HepG2 (cell line): ENCODE data around the gene TUBB. TPM values are rescaled to one million over a fixed set of nuclear protein-coding genes. Genes with fewer than 3 reads are reported as not detected.

Experiments
- CBFB ChIP-seq: sonication (generic); formaldehyde crosslinking; IDR thresholded peaks from 2 replicates; pipeline ENCODE4 v1.4.0; 2020; ENCODE audit warnings: missing genetic modification reagents
- FOXC1 ChIP-seq: sonication (generic); formaldehyde crosslinking; IDR thresholded peaks from 2 replicates; pipeline ENCODE4 v1.8.0; 2022; ENCODE audit warnings: mild to moderate bottlenecking, missing genetic modification reagents, borderline replicate concordance
- KDM5B ChIP-seq: sonication (generic); formaldehyde crosslinking; IDR thresholded peaks from 2 replicates; pipeline ENCODE4 v1.4.0; 2020; ENCODE audit warnings: missing genetic modification reagents, mild to moderate bottlenecking, borderline replicate concordance
- KLF12 ChIP-seq: sonication (generic); formaldehyde crosslinking; IDR thresholded peaks from 2 replicates; pipeline ENCODE4 v1.4.0; 2020; ENCODE audit warnings: missing genetic modification reagents, borderline replicate concordance
- KLF16 ChIP-seq, 2 experiments: sonication (generic) in 1 of 2; formaldehyde crosslinking in 1 of 2; IDR thresholded peaks; 2 replicates each; pipeline versions ENCODE4 v1.6.1 to v1.8.0; 2016 to 2023; ENCODE audit warnings: missing genetic modification reagents in 2 of 2, missing compliant biosample characterization in 1 of 2
- MAFG ChIP-seq: sonication (generic); formaldehyde crosslinking; IDR thresholded peaks from 2 replicates; pipeline ENCODE4 v1.5.1; 2020; ENCODE audit warnings: mild to moderate bottlenecking, missing genetic modification reagents
- MIER3 ChIP-seq: IDR thresholded peaks from 2 replicates; pipeline ENCODE4 v1.6.1; 2016; ENCODE audit warnings: missing compliant biosample characterization, borderline replicate concordance
- SRF ChIP-seq: IDR thresholded peaks from 2 replicates; pipeline ENCODE4 v1.6.1; 2011; ENCODE audit warnings: mild to moderate bottlenecking, low read depth, low read length, moderate library complexity
- TBX2 ChIP-seq: sonication (generic); formaldehyde crosslinking; IDR thresholded peaks from 2 replicates; pipeline ENCODE4 v1.5.0; 2020; ENCODE audit warnings: missing genetic modification reagents, mild to moderate bottlenecking, borderline replicate concordance
- ZC3H13 ChIP-seq: sonication (generic); formaldehyde crosslinking; IDR thresholded peaks from 2 replicates; pipeline ENCODE4 v1.8.1; 2023; ENCODE audit warnings: mild to moderate bottlenecking, missing genetic modification reagents, moderate library complexity
- ZFP82 ChIP-seq: sonication (generic); formaldehyde crosslinking; IDR thresholded peaks from 2 replicates; pipeline ENCODE4 v1.5.1; 2020; ENCODE audit warnings: mild to moderate bottlenecking, missing genetic modification reagents, borderline replicate concordance
- ZNF326 ChIP-seq: sonication (generic); formaldehyde crosslinking; IDR thresholded peaks from 2 replicates; pipeline ENCODE4 v1.4.0; 2020; ENCODE audit warnings: missing genetic modification reagents, borderline replicate concordance
- ZNF543 ChIP-seq: sonication (generic); formaldehyde crosslinking; IDR thresholded peaks from 2 replicates; pipeline ENCODE4 v1.4.0; 2020; ENCODE audit warnings: mild to moderate bottlenecking, missing genetic modification reagents
- polyA plus RNA-seq, 8 experiments: library from polyadenylated mRNA; depleted of rRNA in 3 of 8; stranded (reverse) in 7 of 8; unstranded in 1 of 8; fragments of >200 nt; fragmentation: Illumina TruSeq in 4 of 8; extraction: Trizol in 4 of 8; gene quantifications; 2 replicates each; pipeline versions ENCODE4 v1.2.1 to v1.2.3, GENCODE V29; 2011 to 2016; ENCODE audit warnings: low read depth in 4 of 8, missing spikeins in 1 of 8, mixed read lengths in 1 of 8; ENCODE audit not compliant: insufficient read depth in 1 of 8
- total RNA-seq, 5 experiments: library from RNA; depleted of rRNA; stranded (reverse); fragments of >200 nt; fragmentation: Illumina TruSeq; extraction: Trizol; gene quantifications; 2 replicates each; pipeline ENCODE4 v1.2.3, GENCODE V29; 2016; ENCODE audit warnings: low read depth in 1 of 5
- TF ChIP-seq, protein P1 (sequence below): sonication (generic); formaldehyde crosslinking; IDR thresholded peaks from one replicate; pipeline ENCODE4 v1.5.1; 2020; ENCODE audit warnings: mild to moderate bottlenecking, missing genetic modification reagents; ENCODE audit errors: not compliant biosample characterization
- TF ChIP-seq, protein P2 (sequence below): sonication (generic); formaldehyde crosslinking; IDR thresholded peaks from 2 replicates; pipeline ENCODE4 v1.8.0; 2022; ENCODE audit warnings: low read depth, missing genetic modification reagents
- TF ChIP-seq, protein P3 (sequence below): sonication (generic); formaldehyde crosslinking; IDR thresholded peaks from 2 replicates; pipeline ENCODE4 v1.4.0; 2020; ENCODE audit warnings: missing genetic modification reagents, mild to moderate bottlenecking, borderline replicate concordance

The TUBB gene
- total and polyA plus RNA-seq, 2 of the 13 experiments (the other 11 are each of a cell fraction or from before 2014, with no cell fraction given) = 911 to 1,163 TPM

DNA sequence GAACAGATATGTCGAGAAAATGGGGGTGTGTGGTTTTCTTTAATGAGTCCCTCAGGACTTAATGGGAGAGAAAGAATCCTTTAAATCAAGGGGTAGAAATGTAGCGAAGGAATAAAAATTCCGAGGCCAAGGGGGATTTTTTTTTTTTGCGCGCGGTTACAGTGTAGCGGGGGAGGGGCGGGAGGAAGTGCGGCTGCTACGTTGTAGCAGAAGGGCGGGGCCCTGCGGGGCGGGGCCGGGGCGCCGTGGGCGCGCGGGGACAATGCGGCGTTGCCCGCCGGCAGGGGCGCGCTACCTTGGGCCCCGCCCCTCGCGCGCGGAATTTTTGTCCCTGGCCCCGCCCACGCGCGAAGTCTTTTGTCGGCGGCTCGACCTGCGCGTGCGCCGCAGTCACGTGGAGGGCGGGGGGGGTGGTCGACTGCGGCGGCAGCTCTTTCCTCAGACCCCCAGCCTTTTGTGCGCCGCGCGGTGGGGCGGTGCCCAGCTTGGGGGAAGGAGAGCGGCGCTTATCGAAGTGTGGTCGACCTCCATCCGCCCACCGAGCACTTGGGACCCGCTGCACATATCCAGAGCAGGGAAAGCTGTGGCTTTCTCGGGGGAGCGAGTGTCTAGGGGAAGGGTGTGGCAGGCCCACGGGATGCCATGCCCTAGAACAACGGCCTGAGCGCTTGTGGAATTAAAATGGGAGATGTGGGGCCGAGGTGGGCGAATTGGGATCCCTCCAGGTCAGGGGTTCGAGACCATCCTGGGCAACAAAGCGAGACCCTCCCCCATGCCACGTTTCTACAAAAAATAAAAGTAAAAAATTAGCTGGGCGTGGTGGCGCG is 1.3 kb downstream of the TUBB start (continued):
- TF ChIP-seq ZNF326 (CRISPR knock-in tag) (peak; percentile 88; the same call in 1 of the 2 replicates), CBFB (no peak), KLF12 (peak; percentile 64; the same call in 1 of the 2 replicates), KDM5B (CRISPR knock-in tag) (peak; percentile 82), FOXC1 (CRISPR knock-in tag) (no peak; the same call in 1 of the 2 replicates), MAFG (CRISPR knock-in tag) (no peak), MIER3 (CRISPR knock-in tag) (no peak), ZNF543 (CRISPR knock-in tag) (no peak), ZFP82 (CRISPR knock-in tag) (0 out of 2 replicates have a peak, but pooled peaks have one; percentile 6), KLF16 (CRISPR knock-in tag; IDR thresholded peaks at IDR 0.05) (peak in 1 of 2 experiments; percentile 49; a peak in 1 of 4 replicates), SRF (no peak), TBX2 (CRISPR knock-in tag) (peak; percentile 73), ZC3H13 (CRISPR knock-in tag) (peak; percentile 79; the same call in 1 of the 2 replicates)
- TF ChIP-seq, protein P1, sequence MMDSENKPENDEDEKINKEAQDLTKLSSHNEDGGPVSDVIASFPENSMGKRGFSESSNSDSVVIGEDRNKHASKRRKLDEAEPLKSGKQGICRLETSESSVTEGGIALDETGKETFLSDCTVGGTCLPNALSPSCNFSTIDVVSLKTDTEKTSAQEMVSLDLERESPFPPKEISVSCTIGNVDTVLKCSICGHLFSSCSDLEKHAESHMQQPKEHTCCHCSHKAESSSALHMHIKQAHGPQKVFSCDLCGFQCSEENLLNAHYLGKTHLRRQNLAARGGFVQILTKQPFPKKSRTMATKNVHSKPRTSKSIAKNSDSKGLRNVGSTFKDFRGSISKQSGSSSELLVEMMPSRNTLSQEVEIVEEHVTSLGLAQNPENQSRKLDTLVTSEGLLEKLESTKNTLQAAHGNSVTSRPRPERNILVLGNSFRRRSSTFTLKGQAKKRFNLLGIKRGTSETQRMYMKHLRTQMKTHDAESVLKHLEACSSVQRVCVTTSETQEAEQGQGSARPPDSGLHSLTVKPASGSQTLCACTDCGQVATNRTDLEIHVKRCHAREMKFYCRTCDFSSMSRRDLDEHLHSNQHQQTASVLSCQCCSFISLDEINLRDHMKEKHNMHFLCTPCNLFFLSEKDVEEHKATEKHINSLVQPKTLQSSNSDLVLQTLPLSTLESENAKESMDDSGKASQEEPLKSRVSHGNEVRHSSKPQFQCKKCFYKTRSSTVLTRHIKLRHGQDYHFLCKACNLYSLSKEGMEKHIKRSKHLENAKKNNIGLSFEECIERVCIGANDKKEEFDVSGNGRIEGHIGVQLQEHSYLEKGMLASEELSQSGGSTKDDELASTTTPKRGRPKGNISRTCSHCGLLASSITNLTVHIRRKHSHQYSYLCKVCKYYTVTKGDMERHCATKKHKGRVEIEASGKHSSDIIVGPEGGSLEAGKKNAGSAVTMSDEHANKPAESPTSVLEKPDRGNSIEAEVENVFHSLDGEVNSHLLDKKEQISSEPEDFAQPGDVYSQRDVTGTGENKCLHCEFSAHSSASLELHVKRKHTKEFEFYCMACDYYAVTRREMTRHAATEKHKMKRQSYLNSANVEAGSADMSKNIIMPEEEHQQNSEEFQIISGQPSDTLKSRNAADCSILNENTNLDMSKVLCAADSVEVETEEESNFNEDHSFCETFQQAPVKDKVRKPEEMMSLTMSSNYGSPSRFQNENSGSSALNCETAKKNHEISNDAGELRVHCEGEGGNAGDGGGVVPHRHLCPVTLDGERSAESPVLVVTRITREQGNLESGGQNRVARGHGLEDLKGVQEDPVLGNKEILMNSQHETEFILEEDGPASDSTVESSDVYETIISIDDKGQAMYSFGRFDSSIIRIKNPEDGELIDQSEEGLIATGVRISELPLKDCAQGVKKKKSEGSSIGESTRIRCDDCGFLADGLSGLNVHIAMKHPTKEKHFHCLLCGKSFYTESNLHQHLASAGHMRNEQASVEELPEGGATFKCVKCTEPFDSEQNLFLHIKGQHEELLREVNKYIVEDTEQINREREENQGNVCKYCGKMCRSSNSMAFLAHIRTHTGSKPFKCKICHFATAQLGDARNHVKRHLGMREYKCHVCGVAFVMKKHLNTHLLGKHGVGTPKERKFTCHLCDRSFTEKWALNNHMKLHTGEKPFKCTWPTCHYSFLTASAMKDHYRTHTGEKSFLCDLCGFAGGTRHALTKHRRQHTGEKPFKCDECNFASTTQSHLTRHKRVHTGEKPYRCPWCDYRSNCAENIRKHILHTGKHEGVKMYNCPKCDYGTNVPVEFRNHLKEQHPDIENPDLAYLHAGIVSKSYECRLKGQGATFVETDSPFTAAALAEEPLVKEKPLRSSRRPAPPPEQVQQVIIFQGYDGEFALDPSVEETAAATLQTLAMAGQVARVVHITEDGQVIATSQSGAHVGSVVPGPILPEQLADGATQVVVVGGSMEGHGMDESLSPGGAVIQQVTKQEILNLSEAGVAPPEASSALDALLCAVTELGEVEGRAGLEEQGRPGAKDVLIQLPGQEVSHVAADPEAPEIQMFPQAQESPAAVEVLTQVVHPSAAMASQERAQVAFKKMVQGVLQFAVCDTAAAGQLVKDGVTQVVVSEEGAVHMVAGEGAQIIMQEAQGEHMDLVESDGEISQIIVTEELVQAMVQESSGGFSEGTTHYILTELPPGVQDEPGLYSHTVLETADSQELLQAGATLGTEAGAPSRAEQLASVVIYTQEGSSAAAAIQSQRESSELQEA (CRISPR knock-in tag) = no peak
- TF ChIP-seq, protein P2, sequence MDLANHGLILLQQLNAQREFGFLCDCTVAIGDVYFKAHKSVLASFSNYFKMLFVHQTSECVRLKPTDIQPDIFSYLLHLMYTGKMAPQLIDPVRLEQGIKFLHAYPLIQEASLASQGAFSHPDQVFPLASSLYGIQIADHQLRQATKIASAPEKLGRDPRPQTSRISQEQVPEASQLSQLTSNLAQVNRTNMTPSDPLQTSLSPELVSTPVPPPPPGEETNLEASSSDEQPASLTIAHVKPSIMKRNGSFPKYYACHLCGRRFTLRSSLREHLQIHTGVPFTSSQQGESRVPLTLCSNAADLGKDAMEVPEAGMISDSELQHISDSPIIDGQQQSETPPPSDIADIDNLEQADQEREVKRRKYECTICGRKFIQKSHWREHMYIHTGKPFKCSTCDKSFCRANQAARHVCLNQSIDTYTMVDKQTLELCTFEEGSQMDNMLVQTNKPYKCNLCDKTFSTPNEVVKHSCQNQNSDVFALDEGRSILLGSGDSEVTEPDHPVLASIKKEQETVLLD = no peak
- TF ChIP-seq, protein P3, sequence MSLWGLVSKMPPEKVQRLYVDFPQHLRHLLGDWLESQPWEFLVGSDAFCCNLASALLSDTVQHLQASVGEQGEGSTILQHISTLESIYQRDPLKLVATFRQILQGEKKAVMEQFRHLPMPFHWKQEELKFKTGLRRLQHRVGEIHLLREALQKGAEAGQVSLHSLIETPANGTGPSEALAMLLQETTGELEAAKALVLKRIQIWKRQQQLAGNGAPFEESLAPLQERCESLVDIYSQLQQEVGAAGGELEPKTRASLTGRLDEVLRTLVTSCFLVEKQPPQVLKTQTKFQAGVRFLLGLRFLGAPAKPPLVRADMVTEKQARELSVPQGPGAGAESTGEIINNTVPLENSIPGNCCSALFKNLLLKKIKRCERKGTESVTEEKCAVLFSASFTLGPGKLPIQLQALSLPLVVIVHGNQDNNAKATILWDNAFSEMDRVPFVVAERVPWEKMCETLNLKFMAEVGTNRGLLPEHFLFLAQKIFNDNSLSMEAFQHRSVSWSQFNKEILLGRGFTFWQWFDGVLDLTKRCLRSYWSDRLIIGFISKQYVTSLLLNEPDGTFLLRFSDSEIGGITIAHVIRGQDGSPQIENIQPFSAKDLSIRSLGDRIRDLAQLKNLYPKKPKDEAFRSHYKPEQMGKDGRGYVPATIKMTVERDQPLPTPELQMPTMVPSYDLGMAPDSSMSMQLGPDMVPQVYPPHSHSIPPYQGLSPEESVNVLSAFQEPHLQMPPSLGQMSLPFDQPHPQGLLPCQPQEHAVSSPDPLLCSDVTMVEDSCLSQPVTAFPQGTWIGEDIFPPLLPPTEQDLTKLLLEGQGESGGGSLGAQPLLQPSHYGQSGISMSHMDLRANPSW (CRISPR knock-in tag) = no peak
